IMR-90 (cell line): ENCODE measurements around the gene AQP12A. TPM values are rescaled to one million over a fixed set of nuclear protein-coding genes. Genes with fewer than 3 reads are reported as not detected.

ENCODE experiments used
- ATAC-seq: fragments of 200-7000 bp; cut with Tn5 transposase; 2 replicates; pipeline ENCODE4 v1.9.1; 2020; ENCODE audit warnings: low read depth, mild to moderate bottlenecking, moderate library complexity
- BruUV-seq: library from RNA; stranded (reverse); fragments of 400-500 nt; replicated peaks from 2 replicates; lab custom pipeline; 2021; lab: Mats Ljungman, UMichigan
- CTCF ChIA-PET: fragments of 300-600 bp; formaldehyde crosslinking; extraction: SDS; loops from one replicate; lab custom pipeline; 2021; ENCODE audit warnings: antibody characterized with exemption; lab: Yijun Ruan, JAX
- POLR2A ChIA-PET: fragments of 300-600 bp; sonication (Branson Sonifier 250); formaldehyde crosslinking; loops from one replicate; lab custom pipeline; 2022; ENCODE audit warnings: antibody characterized with exemption; ENCODE audit not compliant: unreplicated experiment; lab: Charles Lee
- DNase-seq: peaks from one replicate; pipeline ENCODE4 v3.0.0; 2013
- H2AFZ ChIP-seq: replicated peaks from 2 replicates; pipeline ENCODE3; 2013; ENCODE audit warnings: low read length, mild to moderate bottlenecking; ENCODE audit not compliant: poor library complexity
- H2AK5ac ChIP-seq: 2 replicates; pipeline ENCODE4 v1.6.1; 2013; ENCODE audit warnings: low read depth, low read length, inconsistent platforms
- H2AK9ac ChIP-seq: replicated peaks from 2 replicates; pipeline ENCODE3; 2013; ENCODE audit warnings: mild to moderate bottlenecking, low read depth, low read length, moderate library complexity; ENCODE audit not compliant: poor library complexity
- H2BK120ac ChIP-seq: 2 replicates; pipeline ENCODE4 v1.6.1; 2013; ENCODE audit warnings: low read depth, low read length, inconsistent platforms
- H2BK15ac ChIP-seq: 3 replicates; pipeline ENCODE4 v1.6.1; 2013; ENCODE audit warnings: low read depth, low read length, inconsistent platforms
- H2BK20ac ChIP-seq: 2 replicates; pipeline ENCODE4 v1.6.1; 2013; ENCODE audit warnings: low read depth, mild to moderate bottlenecking, inconsistent platforms, low read length, moderate library complexity
- H2BK5ac ChIP-seq: 2 replicates; pipeline ENCODE4 v1.6.1; 2013; ENCODE audit warnings: mild to moderate bottlenecking, low read depth, low read length, inconsistent platforms; ENCODE audit not compliant: poor library complexity, severe bottlenecking
- H3K14ac ChIP-seq: replicated peaks from 2 replicates; pipeline ENCODE4 v1.6.1; 2013; ENCODE audit warnings: low read depth, low read length, inconsistent platforms
- H3K18ac ChIP-seq: 2 replicates; pipeline ENCODE4 v1.6.1; 2013; ENCODE audit warnings: low read depth, low read length, control low read depth
- H3K23ac ChIP-seq: 2 replicates; pipeline ENCODE4 v1.6.1; 2013; ENCODE audit warnings: low read depth, low read length, inconsistent platforms
- H3K27ac ChIP-seq: 2 replicates; pipeline ENCODE4 v1.5.1; 2013; ENCODE audit warnings: mild to moderate bottlenecking, control low read depth, low read length; ENCODE audit not compliant: insufficient read depth
- H3K27me3 ChIP-seq: 2 replicates; pipeline ENCODE4 v1.6.1; 2013; ENCODE audit warnings: low read length; ENCODE audit not compliant: control insufficient read depth, insufficient read depth
- H3K36me3 ChIP-seq: 2 replicates; pipeline ENCODE4 v1.6.1; 2013; ENCODE audit warnings: low read length, mixed read lengths; ENCODE audit not compliant: control insufficient read depth, insufficient read depth
- H3K4ac ChIP-seq: 2 replicates; pipeline ENCODE4 v1.6.1; 2013; ENCODE audit warnings: low read depth, low read length, inconsistent platforms
- H3K4me1 ChIP-seq: 2 replicates; pipeline ENCODE4 v1.6.1; 2013; ENCODE audit warnings: low read length, mixed read lengths; ENCODE audit not compliant: control insufficient read depth, insufficient read depth
- H3K4me2 ChIP-seq: 2 replicates; pipeline ENCODE4 v1.6.1; 2013; ENCODE audit warnings: low read depth, mild to moderate bottlenecking, control low read depth, low read length, moderate library complexity
- H3K4me3 ChIP-seq: 2 replicates; pipeline ENCODE4 v1.5.1; 2013; ENCODE audit warnings: low read depth, mild to moderate bottlenecking, control low read depth, low read length, moderate library complexity; ENCODE audit not compliant: insufficient read depth
- H3K56ac ChIP-seq: 2 replicates; pipeline ENCODE4 v1.6.1; 2013; ENCODE audit warnings: low read length, inconsistent platforms; ENCODE audit not compliant: insufficient read depth; ENCODE audit errors: extremely low read depth
- H3K79me1 ChIP-seq, 2 experiments: 2 replicates each; pipeline ENCODE4 v1.6.1; 2013; ENCODE audit warnings: low read length in 2 of 2, inconsistent platforms in 1 of 2, low read depth in 1 of 2
- H3K9ac ChIP-seq: 2 replicates; pipeline ENCODE4 v1.6.1; 2013; ENCODE audit warnings: low read depth, low read length, control low read depth
- H3K9me1 ChIP-seq: 2 replicates; pipeline ENCODE4 v1.6.1; 2013; ENCODE audit warnings: low read length, inconsistent platforms; ENCODE audit not compliant: insufficient read depth
- H3K9me3 ChIP-seq: 2 replicates; pipeline ENCODE4 v1.6.1; 2013; ENCODE audit warnings: low read length; ENCODE audit not compliant: control insufficient read depth, insufficient read depth
- H4K20me1 ChIP-seq: 2 replicates; pipeline ENCODE4 v1.6.1; 2013; ENCODE audit warnings: low read length, inconsistent platforms; ENCODE audit not compliant: insufficient read depth
- H4K5ac ChIP-seq: 2 replicates; pipeline ENCODE4 v1.6.1; 2013; ENCODE audit warnings: mild to moderate bottlenecking, low read depth, low read length, control low read depth
- H4K8ac ChIP-seq, 2 experiments: 2 replicates each; pipeline ENCODE4 v1.6.1; 2013; ENCODE audit warnings: low read depth in 2 of 2, low read length in 2 of 2, control low read depth in 1 of 2, inconsistent platforms in 1 of 2
- H4K91ac ChIP-seq: 2 replicates; pipeline ENCODE4 v1.6.1; 2013; ENCODE audit warnings: low read depth, low read length, inconsistent platforms; ENCODE audit not compliant: insufficient read depth
- BHLHE40 ChIP-seq: fragments of 150-350 bp; IDR thresholded peaks from 2 replicates; pipeline ENCODE4 v1.6.1; 2016; ENCODE audit warnings: mild to moderate bottlenecking, low read depth, low read length
- CEBPB ChIP-seq: IDR thresholded peaks from 2 replicates; pipeline ENCODE4 v1.6.1; 2012; ENCODE audit warnings: low read depth, low read length, improper control_type of control experiment
- CHD1 ChIP-seq: IDR thresholded peaks from 2 replicates; pipeline ENCODE4 v1.6.1; 2012; ENCODE audit warnings: low read depth, low read length, improper control_type of control experiment
- CTCF ChIP-seq: conservative IDR thresholded peaks from 2 replicates; pipeline ENCODE4 v1.5.1; 2012; ENCODE audit warnings: mild to moderate bottlenecking, low read depth, low read length, improper control_type of control experiment
- ELK1 ChIP-seq: fragments of 150-350 bp; IDR thresholded peaks from 2 replicates; pipeline ENCODE4 v1.6.1; 2016; ENCODE audit warnings: low read depth, mild to moderate bottlenecking, low read length, moderate library complexity, borderline replicate concordance
- FOS ChIP-seq: fragments of 150-350 bp; IDR thresholded peaks from 2 replicates; pipeline ENCODE4 v1.6.1; 2016; ENCODE audit warnings: low read depth, low read length
- MAFK ChIP-seq: IDR thresholded peaks from 2 replicates; pipeline ENCODE4 v1.6.1; 2012; ENCODE audit warnings: low read depth, low read length, improper control_type of control experiment
- MAZ ChIP-seq: IDR thresholded peaks from 2 replicates; pipeline ENCODE4 v1.6.1; 2012; ENCODE audit warnings: low read depth, mild to moderate bottlenecking, low read length, improper control_type of control experiment, moderate library complexity, borderline replicate concordance
- MXI1 ChIP-seq: IDR thresholded peaks from 2 replicates; pipeline ENCODE4 v1.6.1; 2012; ENCODE audit warnings: low read depth, mild to moderate bottlenecking, low read length, moderate library complexity, borderline replicate concordance
- NFE2L2 ChIP-seq: fragments of 150-350 bp; IDR thresholded peaks from 2 replicates; pipeline ENCODE4 v1.6.1; 2016; ENCODE audit warnings: low read depth, mild to moderate bottlenecking, low read length
- POLR2A ChIP-seq: IDR thresholded peaks from 2 replicates; pipeline ENCODE4 v1.6.1; 2012; ENCODE audit warnings: mild to moderate bottlenecking, low read depth, low read length
- RAD21 ChIP-seq: IDR thresholded peaks from 2 replicates; pipeline ENCODE4 v1.6.1; 2012; ENCODE audit warnings: low read length, improper control_type of control experiment
- RCOR1 ChIP-seq: IDR thresholded peaks from 2 replicates; pipeline ENCODE4 v1.6.1; 2012; ENCODE audit warnings: mild to moderate bottlenecking, low read length, improper control_type of control experiment; ENCODE audit not compliant: insufficient replicate concordance
- RFX5 ChIP-seq: IDR thresholded peaks from 2 replicates; pipeline ENCODE4 v1.8.0; 2012; ENCODE audit warnings: low read depth, mild to moderate bottlenecking, low read length, moderate library complexity
- SMC3 ChIP-seq: fragments of 150-350 bp; IDR thresholded peaks from 2 replicates; pipeline ENCODE4 v1.6.1; 2016; ENCODE audit warnings: low read depth, mild to moderate bottlenecking, antibody characterized with exemption, low read length, moderate library complexity
- USF2 ChIP-seq: fragments of 150-350 bp; IDR thresholded peaks from 2 replicates; pipeline ENCODE4 v1.6.1; 2017; ENCODE audit warnings: mild to moderate bottlenecking, antibody characterized with exemption, low read length, low read depth
- WGBS, 2 experiments: methylation state at CpG; one replicate each; pipeline versions ENCODE4 v1.1.5 to v1.1.7; 2013; ENCODE audit warnings: missing lambda C conversion rate in 2 of 2; ENCODE audit not compliant: insufficient read length in 1 of 2; ENCODE audit errors: extremely low coverage in 2 of 2; 5-methylcytosine and 5-hydroxymethylcytosine counted together
- dilution Hi-C: fragments of 300-500 bp; cut with HindIII; formaldehyde crosslinking; loops from one replicate; pipeline ENCODE4 v1.14.3; 2018; ENCODE audit warnings: low sequenced_read_pairs; ENCODE audit not compliant: unreplicated experiment
- in situ Hi-C: fragments of 300-500 bp; cut with MboI; formaldehyde crosslinking; loops from 3 replicates; pipeline ENCODE4 v1.14.3; 2019; ENCODE audit warnings: low sequenced_read_pairs, inconsistent platforms, mixed read lengths
- intact Hi-C: fragments of 100-400 bp; cut with micrococcal nuclease; formaldehyde crosslinking; loops from 2 replicates; pipeline ENCODE4 v1.10.0; 2022
- polyA plus RNA-seq, 3 experiments: library from polyadenylated mRNA; depleted of rRNA; stranded (reverse); fragments of >200 nt; gene quantifications; 2 replicates each; pipeline ENCODE4 v1.2.3, GENCODE V29; 2012; ENCODE audit warnings: low replicate concordance in 1 of 3
- total RNA-seq: library from RNA; depleted of rRNA; stranded (reverse); fragments of >200 nt; gene quantifications from 2 replicates; pipeline ENCODE4 v1.2.3, GENCODE V29; 2012

AQP12A gene
- total and polyA plus RNA-seq, 2 of the 4 experiments (the other 2 are of a cell fraction) = not detected

DNA sequence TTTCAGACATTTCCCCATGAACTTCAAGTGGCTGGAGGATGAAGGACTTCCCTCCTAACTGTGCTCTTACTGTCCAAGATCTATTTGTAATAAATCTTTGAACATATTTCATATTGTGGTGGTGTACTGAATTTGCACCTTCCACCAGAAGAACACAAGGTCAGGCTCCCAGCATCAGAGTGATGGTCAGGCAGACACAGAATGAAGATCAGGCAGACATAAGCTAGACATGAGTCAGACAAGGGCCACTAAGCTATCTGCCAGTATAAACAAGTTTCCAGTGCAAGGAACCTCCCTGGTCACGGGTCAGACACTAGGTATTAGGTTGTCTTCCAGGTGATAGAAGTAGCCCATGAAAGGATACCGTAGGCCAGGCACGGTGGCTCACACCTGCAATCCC lies 29.0 kb upstream of the AQP12A start:
- H3K27me3 ChIP-seq = peaks cover 8% of the 10 kb centered on the region; the same call in 1 of the 2 replicates
- H3K9me1 ChIP-seq = no peaks in the 10 kb centered on the region
- no TSS peak for BruUV-seq

More for the DNA sequence above, 29.0 kb upstream of the AQP12A start:
- dilution Hi-C loops = no loop called here
- Histone ChIP-seq H3K36me3 (no peaks in the 10 kb centered on the region), H2AFZ (no peak overlapping the region), H3K14ac (no peak overlapping the region), H3K56ac (no peak overlapping the region), H3K4me2 (no peak overlapping the region), H2AK5ac (no peak overlapping the region), H4K5ac (no peak overlapping the region), H4K91ac (no peak overlapping the region), H3K4me3 (no peak overlapping the region), H2BK15ac (no peak overlapping the region), H3K23ac (no peak overlapping the region), H3K9me3 (peaks cover 3% of the 10 kb centered on the region; the same call in 1 of the 2 replicates), H2BK20ac (no peak overlapping the region), H3K18ac (no peak overlapping the region), H4K20me1 (no peaks in the 10 kb centered on the region), H3K4ac (no peak overlapping the region), H4K8ac (no peak overlapping the region), H2AK9ac (no peak overlapping the region), H3K79me1 (no peaks in the 10 kb centered on the region), H2BK5ac (no peak overlapping the region), H3K4me1 (no peaks in the 10 kb centered on the region), H3K9ac (no peak overlapping the region), H2BK120ac (no peak overlapping the region), H3K27ac (no peak overlapping the region)
- ChIA-PET POLR2A (no interaction called here), CTCF (no interaction called here)
- TF ChIP-seq USF2 = no peak
- TF ChIP-seq RCOR1 = no peak
- no peak for TF ChIP-seq CHD1
- TF ChIP-seq RFX5 = no peak
- no peak for TF ChIP-seq FOS
- no peak for TF ChIP-seq ELK1
- TF ChIP-seq MAZ = no peak
- TF ChIP-seq POLR2A = no peak
- no peak for TF ChIP-seq SMC3
- TF ChIP-seq MAFK = no peak
- TF ChIP-seq CTCF = no peak
- TF ChIP-seq BHLHE40 = no peak
- no peak for TF ChIP-seq MXI1
- TF ChIP-seq NFE2L2 = no peak
- no peak for TF ChIP-seq RAD21
- no peak for TF ChIP-seq CEBPB
- intact Hi-C loops = loop anchor here (10.0 kb wide), 1 partner anchor 142 kb away; no protein-coding TSS in a partner anchor
- no CpG with 5 or more reads among the region's 3 CpGs for WGBS, 2 experiments
- in situ Hi-C loops = no loop called here
- ATAC-seq (no peak), DNase-seq (no peak)
